IMR-90 (cell line): ENCODE measurements around the gene CD151. TPM values are rescaled to one million over a fixed set of nuclear protein-coding genes. Genes with fewer than 3 reads are reported as not detected.
A peak's percentile ranks its signal among the peaks of the same experiment; 100 is the strongest.

Experiments used
- ATAC-seq: fragments of 200-7000 bp; cut with Tn5 transposase; 2 replicates; pipeline ENCODE4 v1.9.1; 2020; ENCODE audit warnings: low read depth, mild to moderate bottlenecking, moderate library complexity
- BruUV-seq: library from RNA; stranded (reverse); fragments of 400-500 nt; replicated peaks from 2 replicates; lab custom pipeline; 2021; lab: Mats Ljungman, UMichigan
- CTCF ChIA-PET: fragments of 300-600 bp; formaldehyde crosslinking; extraction: SDS; loops from one replicate; lab custom pipeline; 2021; ENCODE audit warnings: antibody characterized with exemption; lab: Yijun Ruan, JAX
- POLR2A ChIA-PET: fragments of 300-600 bp; sonication (Branson Sonifier 250); formaldehyde crosslinking; loops from one replicate; lab custom pipeline; 2022; ENCODE audit warnings: antibody characterized with exemption; ENCODE audit not compliant: unreplicated experiment; lab: Charles Lee
- DNase-seq: peaks from one replicate; pipeline ENCODE4 v3.0.0; 2013
- H2AFZ ChIP-seq: replicated peaks from 2 replicates; pipeline ENCODE3; 2013; ENCODE audit warnings: low read length, mild to moderate bottlenecking; ENCODE audit not compliant: poor library complexity
- H2AK5ac ChIP-seq: 2 replicates; pipeline ENCODE4 v1.6.1; 2013; ENCODE audit warnings: low read depth, low read length, inconsistent platforms
- H2AK9ac ChIP-seq: replicated peaks from 2 replicates; pipeline ENCODE3; 2013; ENCODE audit warnings: mild to moderate bottlenecking, low read depth, low read length, moderate library complexity; ENCODE audit not compliant: poor library complexity
- H2BK120ac ChIP-seq: 2 replicates; pipeline ENCODE4 v1.6.1; 2013; ENCODE audit warnings: low read depth, low read length, inconsistent platforms
- H2BK15ac ChIP-seq: 3 replicates; pipeline ENCODE4 v1.6.1; 2013; ENCODE audit warnings: low read depth, low read length, inconsistent platforms
- H2BK20ac ChIP-seq: 2 replicates; pipeline ENCODE4 v1.6.1; 2013; ENCODE audit warnings: low read depth, mild to moderate bottlenecking, inconsistent platforms, low read length, moderate library complexity
- H2BK5ac ChIP-seq: 2 replicates; pipeline ENCODE4 v1.6.1; 2013; ENCODE audit warnings: mild to moderate bottlenecking, low read depth, low read length, inconsistent platforms; ENCODE audit not compliant: poor library complexity, severe bottlenecking
- H3K14ac ChIP-seq: replicated peaks from 2 replicates; pipeline ENCODE4 v1.6.1; 2013; ENCODE audit warnings: low read depth, low read length, inconsistent platforms
- H3K18ac ChIP-seq: 2 replicates; pipeline ENCODE4 v1.6.1; 2013; ENCODE audit warnings: low read depth, low read length, control low read depth
- H3K23ac ChIP-seq: 2 replicates; pipeline ENCODE4 v1.6.1; 2013; ENCODE audit warnings: low read depth, low read length, inconsistent platforms
- H3K27ac ChIP-seq: 2 replicates; pipeline ENCODE4 v1.5.1; 2013; ENCODE audit warnings: mild to moderate bottlenecking, control low read depth, low read length; ENCODE audit not compliant: insufficient read depth
- H3K27me3 ChIP-seq: 2 replicates; pipeline ENCODE4 v1.6.1; 2013; ENCODE audit warnings: low read length; ENCODE audit not compliant: control insufficient read depth, insufficient read depth
- H3K36me3 ChIP-seq: 2 replicates; pipeline ENCODE4 v1.6.1; 2013; ENCODE audit warnings: low read length, mixed read lengths; ENCODE audit not compliant: control insufficient read depth, insufficient read depth
- H3K4ac ChIP-seq: 2 replicates; pipeline ENCODE4 v1.6.1; 2013; ENCODE audit warnings: low read depth, low read length, inconsistent platforms
- H3K4me1 ChIP-seq: 2 replicates; pipeline ENCODE4 v1.6.1; 2013; ENCODE audit warnings: low read length, mixed read lengths; ENCODE audit not compliant: control insufficient read depth, insufficient read depth
- H3K4me2 ChIP-seq: 2 replicates; pipeline ENCODE4 v1.6.1; 2013; ENCODE audit warnings: low read depth, mild to moderate bottlenecking, control low read depth, low read length, moderate library complexity
- H3K4me3 ChIP-seq: 2 replicates; pipeline ENCODE4 v1.5.1; 2013; ENCODE audit warnings: low read depth, mild to moderate bottlenecking, control low read depth, low read length, moderate library complexity; ENCODE audit not compliant: insufficient read depth
- H3K56ac ChIP-seq: 2 replicates; pipeline ENCODE4 v1.6.1; 2013; ENCODE audit warnings: low read length, inconsistent platforms; ENCODE audit not compliant: insufficient read depth; ENCODE audit errors: extremely low read depth
- H3K79me1 ChIP-seq, 2 experiments: 2 replicates each; pipeline ENCODE4 v1.6.1; 2013; ENCODE audit warnings: low read length in 2 of 2, inconsistent platforms in 1 of 2, low read depth in 1 of 2
- H3K9ac ChIP-seq: 2 replicates; pipeline ENCODE4 v1.6.1; 2013; ENCODE audit warnings: low read depth, low read length, control low read depth
- H3K9me1 ChIP-seq: 2 replicates; pipeline ENCODE4 v1.6.1; 2013; ENCODE audit warnings: low read length, inconsistent platforms; ENCODE audit not compliant: insufficient read depth
- H3K9me3 ChIP-seq: 2 replicates; pipeline ENCODE4 v1.6.1; 2013; ENCODE audit warnings: low read length; ENCODE audit not compliant: control insufficient read depth, insufficient read depth
- H4K20me1 ChIP-seq: 2 replicates; pipeline ENCODE4 v1.6.1; 2013; ENCODE audit warnings: low read length, inconsistent platforms; ENCODE audit not compliant: insufficient read depth
- H4K5ac ChIP-seq: 2 replicates; pipeline ENCODE4 v1.6.1; 2013; ENCODE audit warnings: mild to moderate bottlenecking, low read depth, low read length, control low read depth
- H4K8ac ChIP-seq, 2 experiments: 2 replicates each; pipeline ENCODE4 v1.6.1; 2013; ENCODE audit warnings: low read depth in 2 of 2, low read length in 2 of 2, control low read depth in 1 of 2, inconsistent platforms in 1 of 2
- H4K91ac ChIP-seq: 2 replicates; pipeline ENCODE4 v1.6.1; 2013; ENCODE audit warnings: low read depth, low read length, inconsistent platforms; ENCODE audit not compliant: insufficient read depth
- BHLHE40 ChIP-seq: fragments of 150-350 bp; IDR thresholded peaks from 2 replicates; pipeline ENCODE4 v1.6.1; 2016; ENCODE audit warnings: mild to moderate bottlenecking, low read depth, low read length
- CEBPB ChIP-seq: IDR thresholded peaks from 2 replicates; pipeline ENCODE4 v1.6.1; 2012; ENCODE audit warnings: low read depth, low read length, improper control_type of control experiment
- CHD1 ChIP-seq: IDR thresholded peaks from 2 replicates; pipeline ENCODE4 v1.6.1; 2012; ENCODE audit warnings: low read depth, low read length, improper control_type of control experiment
- FOS ChIP-seq: fragments of 150-350 bp; IDR thresholded peaks from 2 replicates; pipeline ENCODE4 v1.6.1; 2016; ENCODE audit warnings: low read depth, low read length
- MAFK ChIP-seq: IDR thresholded peaks from 2 replicates; pipeline ENCODE4 v1.6.1; 2012; ENCODE audit warnings: low read depth, low read length, improper control_type of control experiment
- MAZ ChIP-seq: IDR thresholded peaks from 2 replicates; pipeline ENCODE4 v1.6.1; 2012; ENCODE audit warnings: low read depth, mild to moderate bottlenecking, low read length, improper control_type of control experiment, moderate library complexity, borderline replicate concordance
- MXI1 ChIP-seq: IDR thresholded peaks from 2 replicates; pipeline ENCODE4 v1.6.1; 2012; ENCODE audit warnings: low read depth, mild to moderate bottlenecking, low read length, moderate library complexity, borderline replicate concordance
- NFE2L2 ChIP-seq: fragments of 150-350 bp; IDR thresholded peaks from 2 replicates; pipeline ENCODE4 v1.6.1; 2016; ENCODE audit warnings: low read depth, mild to moderate bottlenecking, low read length
- POLR2A ChIP-seq: IDR thresholded peaks from 2 replicates; pipeline ENCODE4 v1.6.1; 2012; ENCODE audit warnings: mild to moderate bottlenecking, low read depth, low read length
- RAD21 ChIP-seq: IDR thresholded peaks from 2 replicates; pipeline ENCODE4 v1.6.1; 2012; ENCODE audit warnings: low read length, improper control_type of control experiment
- RCOR1 ChIP-seq: IDR thresholded peaks from 2 replicates; pipeline ENCODE4 v1.6.1; 2012; ENCODE audit warnings: mild to moderate bottlenecking, low read length, improper control_type of control experiment; ENCODE audit not compliant: insufficient replicate concordance
- RFX5 ChIP-seq: IDR thresholded peaks from 2 replicates; pipeline ENCODE4 v1.8.0; 2012; ENCODE audit warnings: low read depth, mild to moderate bottlenecking, low read length, moderate library complexity
- SMC3 ChIP-seq: fragments of 150-350 bp; IDR thresholded peaks from 2 replicates; pipeline ENCODE4 v1.6.1; 2016; ENCODE audit warnings: low read depth, mild to moderate bottlenecking, antibody characterized with exemption, low read length, moderate library complexity
- WGBS, 2 experiments: methylation state at CpG; one replicate each; pipeline versions ENCODE4 v1.1.5 to v1.1.7; 2013; ENCODE audit warnings: missing lambda C conversion rate in 2 of 2; ENCODE audit not compliant: insufficient read length in 1 of 2; ENCODE audit errors: extremely low coverage in 2 of 2; 5-methylcytosine and 5-hydroxymethylcytosine counted together
- dilution Hi-C: fragments of 300-500 bp; cut with HindIII; formaldehyde crosslinking; loops from one replicate; pipeline ENCODE4 v1.14.3; 2018; ENCODE audit warnings: low sequenced_read_pairs; ENCODE audit not compliant: unreplicated experiment
- in situ Hi-C: fragments of 300-500 bp; cut with MboI; formaldehyde crosslinking; loops from 3 replicates; pipeline ENCODE4 v1.14.3; 2019; ENCODE audit warnings: low sequenced_read_pairs, inconsistent platforms, mixed read lengths
- intact Hi-C: fragments of 100-400 bp; cut with micrococcal nuclease; formaldehyde crosslinking; loops from 2 replicates; pipeline ENCODE4 v1.10.0; 2022
- polyA plus RNA-seq, 3 experiments: library from polyadenylated mRNA; depleted of rRNA; stranded (reverse); fragments of >200 nt; gene quantifications; 2 replicates each; pipeline ENCODE4 v1.2.3, GENCODE V29; 2012; ENCODE audit warnings: low replicate concordance in 1 of 3
- total RNA-seq: library from RNA; depleted of rRNA; stranded (reverse); fragments of >200 nt; gene quantifications from 2 replicates; pipeline ENCODE4 v1.2.3, GENCODE V29; 2012
- TF ChIP-seq, protein P1 (sequence below): fragments of 150-350 bp; IDR thresholded peaks from 2 replicates; pipeline ENCODE4 v1.6.1; 2017; ENCODE audit warnings: mild to moderate bottlenecking, antibody characterized with exemption, low read length, low read depth
- TF ChIP-seq, protein P2 (sequence below): fragments of 150-350 bp; IDR thresholded peaks from 2 replicates; pipeline ENCODE4 v1.6.1; 2016; ENCODE audit warnings: low read depth, mild to moderate bottlenecking, low read length, moderate library complexity, borderline replicate concordance
- TF ChIP-seq, protein P3 (sequence below): conservative IDR thresholded peaks from 2 replicates; pipeline ENCODE4 v1.5.1; 2012; ENCODE audit warnings: mild to moderate bottlenecking, low read depth, low read length, improper control_type of control experiment

Gene CD151
- total and polyA plus RNA-seq, 2 of the 4 experiments (the other 2 are of a cell fraction) = 1,150 to 1,267 TPM

DNA sequence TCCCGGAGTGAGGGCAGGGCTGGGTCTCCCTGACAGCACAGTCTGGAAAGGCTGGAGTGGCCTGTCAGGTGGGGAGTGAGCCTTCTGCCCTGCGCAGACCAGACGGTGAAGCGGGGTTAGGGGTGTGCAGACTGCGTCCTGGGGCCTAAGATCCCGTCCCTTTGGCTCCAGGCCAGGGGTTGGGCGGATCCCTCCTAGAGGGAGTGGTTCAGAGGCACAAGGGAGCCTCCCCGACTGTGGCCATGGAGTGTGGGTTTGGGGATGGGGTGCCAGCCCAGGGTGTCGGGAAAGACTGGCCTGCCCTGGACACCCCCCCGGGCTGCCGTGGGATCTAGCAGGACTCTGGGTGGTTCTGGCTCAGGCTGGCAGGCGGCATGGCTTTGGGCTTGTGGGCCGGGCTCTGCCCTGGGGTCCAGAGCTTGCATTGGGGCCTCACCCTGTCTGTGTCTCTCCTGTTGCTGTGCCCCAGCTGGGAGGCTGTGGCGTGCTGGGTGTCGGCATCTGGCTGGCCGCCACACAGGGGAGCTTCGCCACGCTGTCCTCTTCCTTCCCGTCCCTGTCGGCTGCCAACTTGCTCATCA, 29.4 kb downstream of the CD151 start:
- H2AK9ac ChIP-seq = peak overlapping the region; percentile 76
- no peak overlapping the region for H3K9ac ChIP-seq
- no peak overlapping the region for H4K91ac ChIP-seq
- H2BK120ac ChIP-seq = no peak overlapping the region
- peaks cover 3% of the 10 kb centered on the region; the same call in 1 of the 2 replicates for H3K9me1 ChIP-seq
- H2AK5ac ChIP-seq = no peak overlapping the region
- H3K56ac ChIP-seq = no peak overlapping the region
- intact Hi-C loops (no loop called here), in situ Hi-C loops (no loop called here), dilution Hi-C loops (no loop called here)
- WGBS, 2 experiments = 71% methylated on average over 16 of the region's 20 CpGs; no CpG with 5 or more reads in 1 of the 2 experiments
- H2BK5ac ChIP-seq = no peak overlapping the region
- H3K79me1 ChIP-seq = peaks cover 24 to 65% of the 10 kb centered on the region in 2 experiments; a peak in 3 of 4 replicates
- ATAC-seq (no peak), DNase-seq (no peak)
- peaks cover 35% of the 10 kb centered on the region; the same call in 1 of the 2 replicates for H3K36me3 ChIP-seq
- no peak overlapping the region for H3K27ac ChIP-seq
- TF ChIP-seq FOS (no peak), RCOR1 (no peak), RFX5 (no peak), CHD1 (no peak), NFE2L2 (no peak), RAD21 (no peak), MXI1 (no peak), BHLHE40 (no peak), MAZ (no peak), SMC3 (no peak), POLR2A (no peak), CEBPB (no peak), MAFK (no peak)
- TF ChIP-seq, protein P1, sequence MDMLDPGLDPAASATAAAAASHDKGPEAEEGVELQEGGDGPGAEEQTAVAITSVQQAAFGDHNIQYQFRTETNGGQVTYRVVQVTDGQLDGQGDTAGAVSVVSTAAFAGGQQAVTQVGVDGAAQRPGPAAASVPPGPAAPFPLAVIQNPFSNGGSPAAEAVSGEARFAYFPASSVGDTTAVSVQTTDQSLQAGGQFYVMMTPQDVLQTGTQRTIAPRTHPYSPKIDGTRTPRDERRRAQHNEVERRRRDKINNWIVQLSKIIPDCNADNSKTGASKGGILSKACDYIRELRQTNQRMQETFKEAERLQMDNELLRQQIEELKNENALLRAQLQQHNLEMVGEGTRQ = no peak
- TF ChIP-seq, protein P2, sequence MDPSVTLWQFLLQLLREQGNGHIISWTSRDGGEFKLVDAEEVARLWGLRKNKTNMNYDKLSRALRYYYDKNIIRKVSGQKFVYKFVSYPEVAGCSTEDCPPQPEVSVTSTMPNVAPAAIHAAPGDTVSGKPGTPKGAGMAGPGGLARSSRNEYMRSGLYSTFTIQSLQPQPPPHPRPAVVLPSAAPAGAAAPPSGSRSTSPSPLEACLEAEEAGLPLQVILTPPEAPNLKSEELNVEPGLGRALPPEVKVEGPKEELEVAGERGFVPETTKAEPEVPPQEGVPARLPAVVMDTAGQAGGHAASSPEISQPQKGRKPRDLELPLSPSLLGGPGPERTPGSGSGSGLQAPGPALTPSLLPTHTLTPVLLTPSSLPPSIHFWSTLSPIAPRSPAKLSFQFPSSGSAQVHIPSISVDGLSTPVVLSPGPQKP = no peak
- TF ChIP-seq, protein P3, sequence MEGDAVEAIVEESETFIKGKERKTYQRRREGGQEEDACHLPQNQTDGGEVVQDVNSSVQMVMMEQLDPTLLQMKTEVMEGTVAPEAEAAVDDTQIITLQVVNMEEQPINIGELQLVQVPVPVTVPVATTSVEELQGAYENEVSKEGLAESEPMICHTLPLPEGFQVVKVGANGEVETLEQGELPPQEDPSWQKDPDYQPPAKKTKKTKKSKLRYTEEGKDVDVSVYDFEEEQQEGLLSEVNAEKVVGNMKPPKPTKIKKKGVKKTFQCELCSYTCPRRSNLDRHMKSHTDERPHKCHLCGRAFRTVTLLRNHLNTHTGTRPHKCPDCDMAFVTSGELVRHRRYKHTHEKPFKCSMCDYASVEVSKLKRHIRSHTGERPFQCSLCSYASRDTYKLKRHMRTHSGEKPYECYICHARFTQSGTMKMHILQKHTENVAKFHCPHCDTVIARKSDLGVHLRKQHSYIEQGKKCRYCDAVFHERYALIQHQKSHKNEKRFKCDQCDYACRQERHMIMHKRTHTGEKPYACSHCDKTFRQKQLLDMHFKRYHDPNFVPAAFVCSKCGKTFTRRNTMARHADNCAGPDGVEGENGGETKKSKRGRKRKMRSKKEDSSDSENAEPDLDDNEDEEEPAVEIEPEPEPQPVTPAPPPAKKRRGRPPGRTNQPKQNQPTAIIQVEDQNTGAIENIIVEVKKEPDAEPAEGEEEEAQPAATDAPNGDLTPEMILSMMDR = no peak
- no TSS peak for BruUV-seq
- H3K4me3 ChIP-seq = no peak overlapping the region
- no peak overlapping the region for H3K4ac ChIP-seq
- no peak overlapping the region for H4K8ac ChIP-seq
- H4K20me1 ChIP-seq = peaks cover 59% of the 10 kb centered on the region
- peaks cover 12% of the 10 kb centered on the region for H3K4me1 ChIP-seq
- H4K5ac ChIP-seq = no peak overlapping the region
- ChIA-PET POLR2A (no interaction called here), CTCF (no interaction called here)
- H2BK20ac ChIP-seq = no peak overlapping the region
- H2BK15ac ChIP-seq = no peak overlapping the region
- H3K18ac ChIP-seq = no peak overlapping the region
- H3K4me2 ChIP-seq = no peak overlapping the region
- no peak overlapping the region for H3K23ac ChIP-seq
- H2AFZ ChIP-seq = peak overlapping the region; percentile 43
- no peaks in the 10 kb centered on the region for H3K9me3 ChIP-seq
- H3K14ac ChIP-seq = no peak overlapping the region
- no peaks in the 10 kb centered on the region for H3K27me3 ChIP-seq
